ENCODE measurements around the gene BTN1A1.

BTN1A1 gene

GRCh38 chr6:26482338-26482737 is 17.8 kb upstream of the BTN1A1 start:
- H3K9me3 Mint-ChIP-seq = no peaks in the 10 kb centered on the region
- H3K4me3 Mint-ChIP-seq = no peak overlapping the region
- H3K27me3 Mint-ChIP-seq = no peaks in the 10 kb centered on the region
- no peaks in the 10 kb centered on the region for H3K4me1 Mint-ChIP-seq
- no peak overlapping the region for H3K27ac Mint-ChIP-seq (ENCODE audit: low read depth)
- H3K36me3 Mint-ChIP-seq (ENCODE audit: insufficient read depth) = no peaks in the 10 kb centered on the region
- ATAC-seq (replicated peaks; ENCODE audit: extremely low read depth, poor library complexity, severe bottlenecking) = no peak
- DNase-seq (ENCODE audit: low spot score in 2 of 2) = no peak

GRCh38 chr6:26483727-26484126 is 16.4 kb upstream of the BTN1A1 start:
- Mint-ChIP-seq H3K27me3 (no peaks in the 10 kb centered on the region), H3K9me3 (no peaks in the 10 kb centered on the region), H3K27ac (ENCODE audit: low read depth) (no peak overlapping the region), H3K4me3 (no peak overlapping the region), H3K36me3 (ENCODE audit: insufficient read depth) (no peaks in the 10 kb centered on the region), H3K4me1 (no peaks in the 10 kb centered on the region)
- ATAC-seq (replicated peaks; ENCODE audit: extremely low read depth, poor library complexity, severe bottlenecking) (no peak), DNase-seq (ENCODE audit: low spot score in 2 of 2) (no peak)

GRCh38 chr6:26484161-26484560 is 15.9 kb upstream of the BTN1A1 start:
- Mint-ChIP-seq H3K4me1 (no peaks in the 10 kb centered on the region), H3K4me3 (no peak overlapping the region), H3K9me3 (no peaks in the 10 kb centered on the region), H3K27ac (ENCODE audit: low read depth) (no peak overlapping the region), H3K36me3 (ENCODE audit: insufficient read depth) (no peaks in the 10 kb centered on the region), H3K27me3 (no peaks in the 10 kb centered on the region)
- DNase-seq (ENCODE audit: low spot score in 2 of 2) (no peak), ATAC-seq (replicated peaks; ENCODE audit: extremely low read depth, poor library complexity, severe bottlenecking) (no peak)

- no peak overlapping the region for H3K27ac Mint-ChIP-seq (ENCODE audit: low read depth)
- no peaks in the 10 kb centered on the region for H3K27me3 Mint-ChIP-seq
- no peak overlapping the region for H3K4me3 Mint-ChIP-seq
- ATAC-seq (replicated peaks; ENCODE audit: extremely low read depth, poor library complexity, severe bottlenecking) (no peak), DNase-seq (ENCODE audit: low spot score in 2 of 2) (no peak)
- H3K4me1 Mint-ChIP-seq = peaks cover 5% of the 10 kb centered on the region
- H3K36me3 Mint-ChIP-seq (ENCODE audit: insufficient read depth) = no peaks in the 10 kb centered on the region
- H3K9me3 Mint-ChIP-seq = no peaks in the 10 kb centered on the region
Measured at GRCh38 chr6:26485112-26485780, 14.9 kb upstream of the BTN1A1 start.

DNA sequence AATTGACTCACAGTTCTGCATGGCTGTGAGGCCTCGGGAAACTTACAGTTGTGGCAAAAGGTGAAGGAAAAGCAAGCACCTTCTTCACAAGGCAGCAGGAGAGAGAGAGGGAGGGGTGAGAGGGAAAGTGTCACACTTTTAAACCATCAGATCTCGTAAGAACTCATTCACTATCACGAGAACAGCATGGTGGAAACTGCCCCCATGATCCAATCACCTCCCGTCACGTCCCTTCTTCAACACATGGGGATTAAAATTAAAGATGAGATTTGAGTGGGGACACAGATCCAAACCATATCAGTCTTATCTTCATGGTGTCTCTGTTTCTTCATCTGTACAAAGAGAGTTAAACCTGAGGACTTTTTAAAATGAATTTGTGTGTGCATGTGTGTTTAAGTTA is 13.7 kb upstream of the BTN1A1 start:
- H3K9me3 Mint-ChIP-seq = no peaks in the 10 kb centered on the region
- no peak overlapping the region for H3K27ac Mint-ChIP-seq (ENCODE audit: low read depth)
- H3K4me3 Mint-ChIP-seq = no peak overlapping the region
- no peaks in the 10 kb centered on the region for H3K27me3 Mint-ChIP-seq
- no peak for DNase-seq (ENCODE audit: low spot score in 2 of 2)
- H3K36me3 Mint-ChIP-seq (ENCODE audit: insufficient read depth) = peaks cover 1% of the 10 kb centered on the region
- no peak for ATAC-seq (replicated peaks; ENCODE audit: extremely low read depth, poor library complexity, severe bottlenecking)
- peaks cover 5% of the 10 kb centered on the region for H3K4me1 Mint-ChIP-seq

DNA sequence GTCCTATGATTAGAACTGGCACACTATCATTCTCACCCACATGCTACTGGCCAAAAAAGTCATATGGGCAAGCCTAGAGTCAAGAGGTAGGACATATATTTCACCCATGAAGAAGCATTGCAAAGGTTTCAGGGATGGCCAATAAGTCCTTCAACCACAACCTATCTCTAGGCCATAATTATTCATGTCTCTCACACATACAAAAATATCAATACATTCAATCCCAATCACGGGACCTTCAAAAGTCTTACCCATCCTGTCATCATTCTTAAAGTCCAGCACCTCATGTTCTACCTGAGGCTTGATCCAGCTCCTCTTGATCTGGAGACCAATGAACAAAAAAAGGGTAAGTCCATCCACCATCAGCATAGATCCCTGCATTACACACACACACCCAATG is 12.6 kb upstream of the BTN1A1 start:
- DNase-seq (ENCODE audit: low spot score in 2 of 2) (no peak), ATAC-seq (replicated peaks; ENCODE audit: extremely low read depth, poor library complexity, severe bottlenecking) (no peak)
- H3K36me3 Mint-ChIP-seq (ENCODE audit: insufficient read depth) = peaks cover 1% of the 10 kb centered on the region
- H3K4me3 Mint-ChIP-seq = no peak overlapping the region
- H3K9me3 Mint-ChIP-seq = no peaks in the 10 kb centered on the region
- H3K27me3 Mint-ChIP-seq = no peaks in the 10 kb centered on the region
- no peak overlapping the region for H3K27ac Mint-ChIP-seq (ENCODE audit: low read depth)
- peaks cover 5% of the 10 kb centered on the region for H3K4me1 Mint-ChIP-seq

DNA sequence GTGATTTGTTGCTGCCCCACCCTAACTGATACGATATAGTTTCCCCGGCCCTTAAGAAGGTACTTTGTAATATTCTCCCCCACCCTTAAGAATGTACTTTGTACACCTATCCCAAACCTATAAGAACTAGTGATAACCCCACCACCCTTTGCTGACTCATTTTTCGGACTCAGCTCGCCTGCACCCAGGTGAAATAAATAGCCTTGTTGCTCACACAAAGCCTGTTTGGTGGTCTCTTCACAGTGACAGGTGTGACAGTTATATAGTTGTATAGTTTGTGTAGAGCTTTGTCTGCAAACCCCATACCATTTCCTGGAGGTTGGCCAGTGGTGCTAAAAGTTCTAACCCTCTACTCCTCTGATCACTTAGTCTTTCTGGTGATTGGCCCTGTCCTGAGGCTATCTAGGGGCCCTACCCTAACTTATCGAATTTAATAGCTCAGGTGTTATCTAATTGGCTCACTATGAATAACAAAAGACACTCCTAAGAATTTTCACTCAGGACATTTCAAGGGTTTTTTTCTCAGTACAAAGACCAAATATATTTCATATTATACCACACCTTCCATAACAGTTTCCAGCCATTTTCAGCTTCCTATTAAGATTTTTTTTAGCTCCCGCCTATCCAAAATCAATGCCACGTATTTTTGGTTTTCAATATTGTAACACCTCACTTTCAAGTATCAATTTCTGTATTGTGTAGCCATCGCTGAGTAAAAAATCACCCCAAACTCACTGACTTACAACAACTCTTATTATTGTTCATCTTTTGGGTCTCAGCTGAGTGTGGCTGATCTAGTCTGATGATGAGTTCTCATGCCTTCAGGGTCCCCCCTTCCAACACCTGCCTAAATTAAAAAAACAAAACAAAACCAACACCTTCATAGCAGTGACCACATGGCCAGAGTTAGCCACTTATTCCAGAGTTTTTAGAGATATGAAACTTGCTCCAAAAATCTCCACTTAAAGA is 9.8 kb upstream of the BTN1A1 start:
- ATAC-seq (replicated peaks; ENCODE audit: extremely low read depth, poor library complexity, severe bottlenecking) = no peak
- peaks cover 5% of the 10 kb centered on the region for H3K4me1 Mint-ChIP-seq
- H3K27me3 Mint-ChIP-seq = no peaks in the 10 kb centered on the region
- no peak overlapping the region for H3K27ac Mint-ChIP-seq (ENCODE audit: low read depth)
- H3K9me3 Mint-ChIP-seq = no peaks in the 10 kb centered on the region
- H3K4me3 Mint-ChIP-seq = no peak overlapping the region
- peaks cover 1% of the 10 kb centered on the region for H3K36me3 Mint-ChIP-seq (ENCODE audit: insufficient read depth)
- DNase-seq (ENCODE audit: low spot score in 2 of 2) = no peak

DNA sequence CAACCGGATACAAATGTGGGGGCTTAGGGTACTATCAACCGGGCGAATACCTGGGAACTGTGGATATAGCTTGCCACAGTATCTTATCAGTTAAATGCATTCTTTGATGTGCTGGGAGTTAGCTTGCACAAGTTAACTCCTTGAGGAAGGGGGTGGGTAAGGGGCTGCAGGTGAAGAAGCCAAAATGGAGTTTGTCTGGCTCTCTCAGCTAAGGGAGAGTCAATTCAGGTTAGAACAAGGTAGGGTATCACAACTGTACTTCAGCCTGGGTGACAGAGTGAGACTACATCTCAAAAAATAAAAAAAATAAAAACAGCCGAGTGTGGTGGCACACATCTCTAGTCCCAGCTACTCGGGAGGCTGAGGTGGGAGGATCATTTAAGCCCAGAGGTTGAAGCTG is 8.5 kb upstream of the BTN1A1 start:
- no peak overlapping the region for H3K27ac Mint-ChIP-seq (ENCODE audit: low read depth)
- peaks cover 5% of the 10 kb centered on the region for H3K4me1 Mint-ChIP-seq
- DNase-seq (ENCODE audit: low spot score in 2 of 2) (no peak), ATAC-seq (replicated peaks; ENCODE audit: extremely low read depth, poor library complexity, severe bottlenecking) (no peak)
- no peaks in the 10 kb centered on the region for H3K27me3 Mint-ChIP-seq
- no peak overlapping the region for H3K4me3 Mint-ChIP-seq
- H3K9me3 Mint-ChIP-seq = no peaks in the 10 kb centered on the region
- peaks cover 1% of the 10 kb centered on the region for H3K36me3 Mint-ChIP-seq (ENCODE audit: insufficient read depth)

- Mint-ChIP-seq H3K27me3 (no peaks in the 10 kb centered on the region), H3K27ac (ENCODE audit: low read depth) (no peak overlapping the region), H3K4me1 (peaks cover 5% of the 10 kb centered on the region), H3K36me3 (ENCODE audit: insufficient read depth) (peaks cover 1% of the 10 kb centered on the region), H3K4me3 (no peak overlapping the region), H3K9me3 (no peaks in the 10 kb centered on the region)
- ATAC-seq (replicated peaks; ENCODE audit: extremely low read depth, poor library complexity, severe bottlenecking) (peak; percentile 40), DNase-seq (ENCODE audit: low spot score in 2 of 2) (no peak)
Measured at GRCh38 chr6:26493258-26493657, 6.8 kb upstream of the BTN1A1 start.

DNA sequence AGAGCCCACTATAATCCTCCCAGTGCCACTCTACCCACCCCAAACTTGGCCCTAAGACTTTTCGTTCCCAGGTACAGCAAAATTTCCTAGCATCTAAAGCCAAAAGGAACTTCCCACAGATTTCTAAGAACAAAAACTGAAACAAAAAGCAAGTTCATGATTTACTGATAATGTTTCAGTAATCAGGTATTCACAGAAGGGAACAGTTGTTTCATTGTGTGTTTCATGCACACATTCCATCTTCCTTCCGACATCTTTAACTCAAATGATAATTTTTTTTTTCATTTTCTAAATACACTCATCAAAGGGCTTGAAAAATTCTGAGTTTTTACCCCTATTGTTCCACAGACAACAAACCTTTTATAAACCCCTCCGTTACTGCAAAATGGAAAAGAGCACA is 6.0 kb upstream of the BTN1A1 start:
- no peaks in the 10 kb centered on the region for H3K27me3 Mint-ChIP-seq

DNA sequence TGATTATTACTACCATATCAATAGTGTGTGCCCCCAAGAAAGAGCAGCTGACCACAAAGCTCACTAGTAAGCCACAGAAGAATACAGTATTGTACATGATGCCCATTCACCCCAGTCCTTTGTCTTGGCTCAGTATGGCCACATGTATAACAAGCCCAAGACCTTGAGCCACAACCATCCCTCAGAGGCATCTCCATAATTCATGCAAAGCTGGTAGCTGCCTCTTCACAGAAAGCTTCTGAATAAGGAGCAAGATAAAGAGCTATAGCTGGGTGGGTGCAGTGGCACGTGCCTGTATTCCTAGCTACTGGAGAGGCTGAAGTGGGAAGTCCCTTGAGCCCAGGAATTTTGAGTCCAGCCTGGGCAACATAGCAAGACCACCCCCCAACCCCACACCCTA is 4.8 kb upstream of the BTN1A1 start:
- DNase-seq (ENCODE audit: low spot score in 2 of 2) (no peak), ATAC-seq (replicated peaks; ENCODE audit: extremely low read depth, poor library complexity, severe bottlenecking) (no peak)
- no peak overlapping the region for H3K4me3 Mint-ChIP-seq
- no peaks in the 10 kb centered on the region for H3K9me3 Mint-ChIP-seq
- no peak overlapping the region for H3K27ac Mint-ChIP-seq (ENCODE audit: low read depth)
- H3K36me3 Mint-ChIP-seq (ENCODE audit: insufficient read depth) = peaks cover 1% of the 10 kb centered on the region
- H3K4me1 Mint-ChIP-seq = no peaks in the 10 kb centered on the region
- H3K27me3 Mint-ChIP-seq = no peaks in the 10 kb centered on the region

More for the DNA sequence above, 6.0 kb upstream of the BTN1A1 start:
- Mint-ChIP-seq H3K36me3 (ENCODE audit: insufficient read depth) (peaks cover 1% of the 10 kb centered on the region), H3K9me3 (no peaks in the 10 kb centered on the region), H3K27ac (ENCODE audit: low read depth) (no peak overlapping the region), H3K4me1 (peaks cover 5% of the 10 kb centered on the region), H3K4me3 (no peak overlapping the region)
- ATAC-seq (replicated peaks; ENCODE audit: extremely low read depth, poor library complexity, severe bottlenecking) (no peak), DNase-seq (ENCODE audit: low spot score in 2 of 2) (no peak)

DNA sequence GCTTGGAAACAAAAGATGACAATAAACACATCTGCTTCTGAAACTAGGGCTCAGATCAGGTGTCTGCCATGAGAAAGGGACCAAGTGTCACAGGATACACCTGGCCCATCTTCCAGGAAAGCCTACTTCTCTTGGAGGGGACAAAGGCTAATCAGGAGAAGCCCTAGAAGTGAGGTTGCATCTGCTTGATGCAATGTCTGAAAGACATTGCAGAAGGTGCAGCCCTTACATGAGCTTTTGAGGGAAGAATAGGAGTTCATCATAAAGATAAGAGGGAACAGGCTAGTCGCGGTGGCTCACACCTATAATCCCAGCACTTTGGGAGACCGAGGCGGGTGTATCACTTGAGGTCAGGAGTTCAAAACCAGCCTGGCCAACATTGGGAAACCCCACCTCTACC is 2.5 kb upstream of the BTN1A1 start:
- peaks cover 12% of the 10 kb centered on the region for H3K4me1 Mint-ChIP-seq
- ATAC-seq (replicated peaks; ENCODE audit: extremely low read depth, poor library complexity, severe bottlenecking) (no peak), DNase-seq (ENCODE audit: low spot score in 2 of 2) (no peak)
- H3K4me3 Mint-ChIP-seq = no peak overlapping the region
- H3K27ac Mint-ChIP-seq (ENCODE audit: low read depth) = no peak overlapping the region
- no peaks in the 10 kb centered on the region for H3K9me3 Mint-ChIP-seq
- H3K27me3 Mint-ChIP-seq = peaks cover 14% of the 10 kb centered on the region
- no peaks in the 10 kb centered on the region for H3K36me3 Mint-ChIP-seq (ENCODE audit: insufficient read depth)

GRCh38 chr6:26501482-26501986 is 1.4 kb downstream of the BTN1A1 start:
- H3K9me3 Mint-ChIP-seq = no peaks in the 10 kb centered on the region
- peak overlapping the region; percentile 57 for H3K4me3 Mint-ChIP-seq
- no peaks in the 10 kb centered on the region for H3K36me3 Mint-ChIP-seq (ENCODE audit: insufficient read depth)
- peaks cover 12% of the 10 kb centered on the region for H3K4me1 Mint-ChIP-seq
- DNase-seq (ENCODE audit: low spot score in 2 of 2) (peak in 1 of 2 donors; percentile 11), ATAC-seq (replicated peaks; ENCODE audit: extremely low read depth, poor library complexity, severe bottlenecking) (peak; percentile 46)
- peaks cover 37% of the 10 kb centered on the region for H3K27me3 Mint-ChIP-seq
- no peak overlapping the region for H3K27ac Mint-ChIP-seq (ENCODE audit: low read depth)

All from central memory CD8-positive, alpha-beta T cell (primary cell).